Stomach (tissue), 9 donors: Measurements from ENCODE around the gene TBC1D8. TPM values are rescaled to one million over a fixed set of nuclear protein-coding genes. Genes with fewer than 3 reads are reported as not detected.

Experiments
- DNase-seq, 2 donors: peaks; one replicate each; pipeline versions ENCODE4 v3.0.0 to v3.0.0-alpha.2; 2013 to 2019
- H3K27ac ChIP-seq, 5 donors: fragments of 200-600 bp in 4 of 5; sonication (generic) in 4 of 5; one replicate each; pipeline ENCODE4 v1.5.1; 2013 to 2019; ENCODE audit warnings: mild to moderate bottlenecking in 1 of 5, moderate library complexity in 1 of 5
- H3K27me3 ChIP-seq, 3 donors: fragments of 200-600 bp; sonication (generic); one replicate each; pipeline ENCODE4 v1.5.1; 2017 to 2019; ENCODE audit warnings: mixed run types in 1 of 3
- H3K36me3 ChIP-seq, 4 donors: fragments of 200-600 bp; sonication (generic); 1 replicate in 3 of 4; 2 replicates in 1 of 4; pipeline ENCODE4 v1.5.1; 2016 to 2019
- H3K4me1 ChIP-seq, 4 donors: fragments of 200-600 bp; sonication (generic); one replicate each; pipeline ENCODE4 v1.5.1; 2016 to 2019
- H3K4me3 ChIP-seq, 4 donors: fragments of 200-600 bp; sonication (generic) in 3 of 4; one replicate each; pipeline ENCODE4 v1.5.1; 2016 to 2019; ENCODE audit warnings: mild to moderate bottlenecking in 1 of 4
- H3K9me3 ChIP-seq, 4 donors: fragments of 200-600 bp; sonication (generic); one replicate each; pipeline ENCODE4 v1.5.1; 2016 to 2019
- EP300 ChIP-seq: sonication (generic); formaldehyde crosslinking; IDR thresholded peaks from one replicate; pipeline ENCODE4 v1.6.1; 2017; ENCODE audit warnings: antibody characterized with exemption
- POLR2A ChIP-seq, 4 donors: fragments of 450-650 bp; IDR thresholded peaks; one replicate each; pipeline ENCODE4 v1.6.1; 2016; ENCODE audit warnings: antibody characterized with exemption in 4 of 4, control low read depth in 2 of 4, mild to moderate bottlenecking in 1 of 4, moderate library complexity in 1 of 4
- POLR2AphosphoS5 ChIP-seq, 3 donors: sonication (generic); formaldehyde crosslinking; IDR thresholded peaks; one replicate each; pipeline ENCODE4 v1.6.1; 2016; ENCODE audit warnings: antibody characterized with exemption in 3 of 3
- WGBS, 5 donors: extraction: QIAGEN DNeasy Blood & Tissue Kit in 3 of 5; methylation state at CpG; one replicate each; pipeline versions ENCODE4 v1.1.5 to v1.1.7; 2013 to 2018; 5-methylcytosine and 5-hydroxymethylcytosine counted together
- intact Hi-C: fragments of 100-400 bp; cut with DNase I; formaldehyde crosslinking; loops from one replicate; pipeline ENCODE4 v1.15.1; 2023; ENCODE audit warnings: low total_unique reads
- polyA plus RNA-seq, 3 donors: library from polyadenylated mRNA; stranded (reverse); fragments of 200-250 nt; gene quantifications; one replicate each; pipeline ENCODE4 v1.2.3, GENCODE V29; 2013
- total RNA-seq, 5 donors: library from RNA; depleted of rRNA; stranded (reverse); fragments of >200 nt; gene quantifications; one replicate each; pipeline versions ENCODE4 v1.1.0 to v1.2.3, GENCODE V29; 2014 to 2016
- TF ChIP-seq, protein P1 (sequence below), 7 experiments: fragments of 450-650 bp in 4 of 7; fragments of 200-600 bp in 3 of 7; sonication (generic) in 3 of 7; IDR thresholded peaks; one replicate each; pipeline ENCODE4 v1.5.1; 2016 to 2019; ENCODE audit warnings: antibody characterized with exemption in 7 of 7, control low read depth in 2 of 7, mild to moderate bottlenecking in 1 of 7
- donor health status: healthy with polysubstance abuse.
- donor health status: Bipolar disorder and iron deficiency.
- donor health status: healthy.

Gene TBC1D8
- total and polyA plus RNA-seq, 8 donors, result 9.9 to 179 (median 74.9) TPM

DNA sequence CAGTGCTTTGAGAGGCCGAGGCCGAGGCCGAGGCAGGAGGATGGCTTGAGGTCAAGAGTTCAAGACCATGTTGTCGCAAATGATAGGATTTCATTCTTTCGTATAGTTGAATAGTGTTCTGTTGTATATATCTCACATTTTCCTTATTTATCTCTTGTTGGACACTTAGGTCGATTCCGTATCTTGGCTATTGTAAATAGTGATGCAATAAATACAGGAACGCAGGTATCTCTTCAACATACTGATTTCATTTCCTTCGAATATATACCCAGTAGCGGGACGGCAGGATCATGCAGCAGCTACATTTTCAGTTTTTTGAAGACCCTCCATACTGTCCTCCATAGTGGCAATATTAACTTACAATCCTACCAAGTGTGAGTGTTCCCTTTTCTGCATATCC is 4.1 kb downstream of the TBC1D8 start:
- WGBS, 5 donors, result 88 to 94% (median 90%) methylated on average over 11 of the region's 11 CpGs
- H3K9me3 ChIP-seq, result no peaks in the 10 kb centered on the region
- intact Hi-C loops, result loop anchor here (5.0 kb wide), 1 partner anchor 135 kb away; no protein-coding TSS in a partner anchor
- H3K4me1 ChIP-seq, result peaks cover 38 to 78% (median 58%) of the 10 kb centered on the region in 4 donors
- no peak overlapping the region for H3K4me3 ChIP-seq
- no peaks in the 10 kb centered on the region for H3K36me3 ChIP-seq
- TF ChIP-seq POLR2A (IDR thresholded peaks at IDR 0.05), result no peak
- TF ChIP-seq POLR2AphosphoS5 (IDR thresholded peaks at IDR 0.05), result no peak
- TF ChIP-seq, protein P1, sequence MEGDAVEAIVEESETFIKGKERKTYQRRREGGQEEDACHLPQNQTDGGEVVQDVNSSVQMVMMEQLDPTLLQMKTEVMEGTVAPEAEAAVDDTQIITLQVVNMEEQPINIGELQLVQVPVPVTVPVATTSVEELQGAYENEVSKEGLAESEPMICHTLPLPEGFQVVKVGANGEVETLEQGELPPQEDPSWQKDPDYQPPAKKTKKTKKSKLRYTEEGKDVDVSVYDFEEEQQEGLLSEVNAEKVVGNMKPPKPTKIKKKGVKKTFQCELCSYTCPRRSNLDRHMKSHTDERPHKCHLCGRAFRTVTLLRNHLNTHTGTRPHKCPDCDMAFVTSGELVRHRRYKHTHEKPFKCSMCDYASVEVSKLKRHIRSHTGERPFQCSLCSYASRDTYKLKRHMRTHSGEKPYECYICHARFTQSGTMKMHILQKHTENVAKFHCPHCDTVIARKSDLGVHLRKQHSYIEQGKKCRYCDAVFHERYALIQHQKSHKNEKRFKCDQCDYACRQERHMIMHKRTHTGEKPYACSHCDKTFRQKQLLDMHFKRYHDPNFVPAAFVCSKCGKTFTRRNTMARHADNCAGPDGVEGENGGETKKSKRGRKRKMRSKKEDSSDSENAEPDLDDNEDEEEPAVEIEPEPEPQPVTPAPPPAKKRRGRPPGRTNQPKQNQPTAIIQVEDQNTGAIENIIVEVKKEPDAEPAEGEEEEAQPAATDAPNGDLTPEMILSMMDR (IDR thresholded peaks at IDR 0.05), result no peak
- TF ChIP-seq EP300, result no peak
- H3K27ac ChIP-seq, result peak overlapping the region in 1 of 5 donors; percentile 40
- H3K27me3 ChIP-seq, result no peaks in the 10 kb centered on the region
- no peak for DNase-seq

DNA sequence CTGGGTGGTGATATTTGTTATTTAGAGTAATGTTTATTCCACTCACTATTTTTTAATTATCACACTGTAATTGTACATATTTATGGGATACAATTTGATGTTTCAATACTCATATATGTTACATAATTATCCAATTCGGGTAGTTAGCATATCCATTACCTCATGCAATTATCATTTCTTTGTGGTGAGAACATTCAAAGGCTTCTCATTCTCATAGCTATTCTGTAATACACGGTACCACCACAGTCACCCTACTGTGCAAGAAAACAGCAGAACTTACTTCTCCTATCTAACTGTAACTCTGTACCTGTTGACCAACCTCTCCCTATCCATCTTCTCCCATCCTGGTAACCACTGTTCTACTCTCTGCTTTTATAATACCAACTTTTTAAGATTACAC is 4.6 kb downstream of the TBC1D8 start:
- H3K27ac ChIP-seq, result no peak overlapping the region
- no peaks in the 10 kb centered on the region for H3K36me3 ChIP-seq
- TF ChIP-seq POLR2AphosphoS5 (IDR thresholded peaks at IDR 0.05) (no peak), EP300 (no peak), POLR2A (IDR thresholded peaks at IDR 0.05) (no peak)
- TF ChIP-seq, protein P1 (IDR thresholded peaks at IDR 0.05), result no peak
- H3K4me3 ChIP-seq, result no peak overlapping the region
- no peak for DNase-seq
- 72 to 90% (median 76%) methylated on average over 2 of the region's 2 CpGs for WGBS, 5 donors
- H3K9me3 ChIP-seq, result no peaks in the 10 kb centered on the region
- intact Hi-C loops, result loop anchor here (5.0 kb wide), 1 partner anchor 134 kb away; no protein-coding TSS in a partner anchor
- peaks cover 36 to 79% (median 57%) of the 10 kb centered on the region in 4 donors for H3K4me1 ChIP-seq
- no peaks in the 10 kb centered on the region for H3K27me3 ChIP-seq

DNA sequence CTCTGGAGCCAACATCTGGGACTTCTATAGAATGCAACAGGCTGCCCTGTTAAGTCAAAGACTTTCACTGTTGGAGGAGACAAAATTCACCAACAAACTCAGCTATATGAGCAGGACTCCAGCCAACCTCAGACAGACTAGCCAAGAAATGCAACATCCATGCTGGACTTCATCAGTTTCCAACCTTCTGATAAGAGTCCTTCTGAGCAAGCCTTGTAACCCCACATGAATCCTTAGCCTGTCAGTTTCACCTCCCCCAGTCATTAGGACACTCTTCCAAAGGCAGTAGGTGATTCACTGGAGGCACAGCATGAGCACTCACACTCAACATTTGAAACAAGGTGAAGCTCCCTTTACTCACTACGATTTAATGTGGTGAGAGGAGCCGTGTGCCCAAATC is 5.8 kb downstream of the TBC1D8 start:
- DNase-seq, result no peak
- H3K4me1 ChIP-seq, result peaks cover 39 to 87% (median 67%) of the 10 kb centered on the region in 4 donors
- H3K27me3 ChIP-seq, result no peaks in the 10 kb centered on the region
- TF ChIP-seq EP300 (no peak), POLR2AphosphoS5 (IDR thresholded peaks at IDR 0.05) (no peak), POLR2A (IDR thresholded peaks at IDR 0.05) (no peak)
- TF ChIP-seq, protein P1 (IDR thresholded peaks at IDR 0.05), result no peak
- peak overlapping the region in 2 of 5 donors; percentile 17 to 30 for H3K27ac ChIP-seq
- no peaks in the 10 kb centered on the region for H3K9me3 ChIP-seq
- no peak overlapping the region for H3K4me3 ChIP-seq
- WGBS, 5 donors, result 55 to 83% (median 67%) methylated on average over 2 of the region's 2 CpGs
- H3K36me3 ChIP-seq, result no peaks in the 10 kb centered on the region
- intact Hi-C loops, result loop anchor here (5.0 kb wide), 1 partner anchor 133 kb away; no protein-coding TSS in a partner anchor

DNA sequence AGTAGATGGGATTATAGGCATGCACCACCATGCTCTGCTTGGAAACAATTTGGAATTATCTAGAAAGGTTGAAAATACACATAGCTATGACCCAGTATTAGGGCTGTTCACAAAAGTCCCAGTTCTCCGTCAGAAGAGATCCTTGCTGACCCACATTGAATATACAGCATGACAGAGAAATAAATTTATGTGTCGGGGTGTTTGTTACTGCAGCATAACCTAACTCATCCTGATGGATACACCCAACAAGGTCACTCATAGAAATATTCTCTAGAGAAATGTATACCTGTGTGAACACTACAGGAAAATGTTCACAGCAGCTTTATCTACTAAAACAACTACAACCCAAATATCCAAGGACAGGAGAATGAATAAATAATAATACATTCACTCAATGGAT is 9.0 kb downstream of the TBC1D8 start:
- WGBS, 5 donors, result 95 to 100% (median 97%) methylated on average over 2 of the region's 2 CpGs
- Histone ChIP-seq H3K27me3 (no peaks in the 10 kb centered on the region), H3K4me1 (peaks cover 17 to 83% (median 51%) of the 10 kb centered on the region in 4 donors), H3K27ac (no peak overlapping the region), H3K9me3 (no peaks in the 10 kb centered on the region), H3K36me3 (no peaks in the 10 kb centered on the region), H3K4me3 (no peak overlapping the region)
- DNase-seq, result no peak
- intact Hi-C loops, result no loop called here
- TF ChIP-seq, protein P1 (IDR thresholded peaks at IDR 0.05), result no peak
- TF ChIP-seq POLR2A (IDR thresholded peaks at IDR 0.05), result no peak
- TF ChIP-seq POLR2AphosphoS5 (IDR thresholded peaks at IDR 0.05), result no peak
- no peak for TF ChIP-seq EP300
